HUES6 (cell line): ENCODE data around the gene ATG7.
A peak's percentile ranks its signal among the peaks of the same experiment; 100 is the strongest.
"Not testable (repeated sequence)": the region's sequence is repeated elsewhere in the genome, so short reads cannot be mapped to it uniquely, and the experiment has no call there.

ENCODE experiments used
- H3K27ac ChIP-seq: 2 replicates; pipeline ENCODE4 v1.7.0; 2013; ENCODE audit warnings: low read depth, mild to moderate bottlenecking, low read length, inconsistent platforms
- H3K27me3 ChIP-seq: 2 replicates; pipeline ENCODE4 v1.6.1; 2013; ENCODE audit warnings: low read length; ENCODE audit not compliant: control insufficient read depth, insufficient read depth
- H3K36me3 ChIP-seq: 2 replicates; pipeline ENCODE4 v1.6.1; 2013; ENCODE audit warnings: low read length; ENCODE audit not compliant: control insufficient read depth, insufficient read depth
- H3K4me1 ChIP-seq: 2 replicates; pipeline ENCODE4 v1.6.1; 2013; ENCODE audit warnings: low read length; ENCODE audit not compliant: control insufficient read depth, insufficient read depth
- H3K4me3 ChIP-seq: 2 replicates; pipeline ENCODE4 v1.5.1; 2013; ENCODE audit warnings: low read depth, low read length
- H3K9ac ChIP-seq: one replicate; pipeline ENCODE4 v1.6.1; 2013; ENCODE audit warnings: mild to moderate bottlenecking, low read length
- H3K9me3 ChIP-seq: 2 replicates; pipeline ENCODE4 v1.6.1; 2013; ENCODE audit warnings: low read depth, low read length; ENCODE audit not compliant: control insufficient read depth, insufficient read depth

Gene ATG7

GRCh38 chr3:11509173-11510000 is 237.2 kb downstream of the ATG7 start:
- H3K4me1 ChIP-seq, result peaks cover 30% of the 10 kb centered on the region
- no peak overlapping the region for H3K4me3 ChIP-seq
- H3K36me3 ChIP-seq, result no peaks in the 10 kb centered on the region
- H3K9me3 ChIP-seq, result no peaks in the 10 kb centered on the region
- H3K27me3 ChIP-seq, result no peaks in the 10 kb centered on the region
- H3K9ac ChIP-seq, result no peak overlapping the region
- peak overlapping the region; percentile 71 for H3K27ac ChIP-seq

GRCh38 chr3:11510001-11510340 is 237.8 kb downstream of the ATG7 start:
- Histone ChIP-seq H3K27ac (peak overlapping the region; percentile 71; the same call in 1 of the 2 replicates), H3K36me3 (no peaks in the 10 kb centered on the region), H3K9me3 (no peaks in the 10 kb centered on the region), H3K9ac (no peak overlapping the region), H3K4me3 (no peak overlapping the region), H3K27me3 (no peaks in the 10 kb centered on the region), H3K4me1 (peaks cover 31% of the 10 kb centered on the region)

- H3K36me3 ChIP-seq, result no peaks in the 10 kb centered on the region
- H3K9me3 ChIP-seq, result no peaks in the 10 kb centered on the region
- no peaks in the 10 kb centered on the region for H3K27me3 ChIP-seq
- peak overlapping the region; percentile 71; the same call in 1 of the 2 replicates for H3K27ac ChIP-seq
- no peak overlapping the region for H3K4me3 ChIP-seq
- H3K9ac ChIP-seq, result no peak overlapping the region
- peaks cover 31% of the 10 kb centered on the region for H3K4me1 ChIP-seq
Observed at GRCh38 chr3:11510356-11510755, 238.2 kb downstream of the ATG7 start.

- H3K4me3 ChIP-seq, H3K27me3 ChIP-seq, H3K9ac ChIP-seq, H3K9me3 ChIP-seq, H3K36me3 ChIP-seq, H3K27ac ChIP-seq: not testable (repeated sequence)
- peaks cover 31% of the 10 kb centered on the region for H3K4me1 ChIP-seq
Observed at GRCh38 chr3:11511606-11512005, 239.4 kb downstream of the ATG7 start.

GRCh38 chr3:11513125-11513816 is 241.1 kb downstream of the ATG7 start:
- H3K27me3 ChIP-seq, H3K9me3 ChIP-seq, H3K36me3 ChIP-seq, H3K4me3 ChIP-seq, H3K9ac ChIP-seq, H3K27ac ChIP-seq: not testable (repeated sequence)
- H3K4me1 ChIP-seq, result peaks cover 31% of the 10 kb centered on the region

GRCh38 chr3:11513817-11514135 is 241.6 kb downstream of the ATG7 start:
- Histone ChIP-seq H3K36me3 (no peaks in the 10 kb centered on the region), H3K4me3 (no peak overlapping the region), H3K9me3 (no peaks in the 10 kb centered on the region), H3K9ac (no peak overlapping the region), H3K4me1 (peaks cover 27% of the 10 kb centered on the region), H3K27ac (no peak overlapping the region), H3K27me3 (no peaks in the 10 kb centered on the region)

GRCh38 chr3:11514191-11514821 is 242.1 kb downstream of the ATG7 start:
- Histone ChIP-seq H3K27me3 (no peaks in the 10 kb centered on the region), H3K9me3 (no peaks in the 10 kb centered on the region), H3K9ac (no peak overlapping the region), H3K4me1 (peaks cover 22% of the 10 kb centered on the region), H3K27ac (no peak overlapping the region), H3K4me3 (no peak overlapping the region), H3K36me3 (no peaks in the 10 kb centered on the region)

- Histone ChIP-seq H3K36me3 (no peaks in the 10 kb centered on the region), H3K4me3 (no peak overlapping the region), H3K9me3 (no peaks in the 10 kb centered on the region), H3K9ac (no peak overlapping the region), H3K27me3 (no peaks in the 10 kb centered on the region), H3K4me1 (peaks cover 8% of the 10 kb centered on the region; the same call in 1 of the 2 replicates), H3K27ac (no peak overlapping the region)
Observed at GRCh38 chr3:11517601-11518000, 245.4 kb downstream of the ATG7 start.

- H3K36me3 ChIP-seq, result no peaks in the 10 kb centered on the region
Observed at GRCh38 chr3:11521167-11521566, 249.0 kb downstream of the ATG7 start.

GRCh38 chr3:11522398-11522715 is 250.2 kb downstream of the ATG7 start:
- Histone ChIP-seq H3K36me3 (no peaks in the 10 kb centered on the region), H3K4me3 (no peak overlapping the region), H3K4me1 (peaks cover 3% of the 10 kb centered on the region; the same call in 1 of the 2 replicates), H3K27ac (no peak overlapping the region), H3K9me3 (no peaks in the 10 kb centered on the region), H3K27me3 (no peaks in the 10 kb centered on the region), H3K9ac (no peak overlapping the region)

More at GRCh38 chr3:11521167-11521566, 249.0 kb downstream of the ATG7 start:
- peaks cover 3% of the 10 kb centered on the region; the same call in 1 of the 2 replicates for H3K4me1 ChIP-seq
- H3K27ac ChIP-seq, result no peak overlapping the region
- H3K4me3 ChIP-seq, result no peak overlapping the region
- no peaks in the 10 kb centered on the region for H3K27me3 ChIP-seq
- no peak overlapping the region for H3K9ac ChIP-seq
- H3K9me3 ChIP-seq, result no peaks in the 10 kb centered on the region

- Histone ChIP-seq H3K4me1 (0 out of 2 replicates have a peak, but pooled peaks cover 3% of the 10 kb centered on the region), H3K36me3 (no peaks in the 10 kb centered on the region), H3K27me3 (no peaks in the 10 kb centered on the region), H3K27ac (no peak overlapping the region), H3K9me3 (no peaks in the 10 kb centered on the region), H3K9ac (no peak overlapping the region), H3K4me3 (no peak overlapping the region)
Observed at GRCh38 chr3:11522953-11523571, 250.9 kb downstream of the ATG7 start.
